GM21423 (cell line): ENCODE results near the gene CRISPLD2.

Experiments
- ATAC-seq: cut with Tn5 transposase; IDR thresholded peaks from one replicate; pipeline ENCODE4 v1.9.1; 2021; ENCODE audit warnings: mild to moderate bottlenecking, moderate library complexity; ENCODE audit not compliant: unreplicated experiment

CRISPLD2 gene

DNA sequence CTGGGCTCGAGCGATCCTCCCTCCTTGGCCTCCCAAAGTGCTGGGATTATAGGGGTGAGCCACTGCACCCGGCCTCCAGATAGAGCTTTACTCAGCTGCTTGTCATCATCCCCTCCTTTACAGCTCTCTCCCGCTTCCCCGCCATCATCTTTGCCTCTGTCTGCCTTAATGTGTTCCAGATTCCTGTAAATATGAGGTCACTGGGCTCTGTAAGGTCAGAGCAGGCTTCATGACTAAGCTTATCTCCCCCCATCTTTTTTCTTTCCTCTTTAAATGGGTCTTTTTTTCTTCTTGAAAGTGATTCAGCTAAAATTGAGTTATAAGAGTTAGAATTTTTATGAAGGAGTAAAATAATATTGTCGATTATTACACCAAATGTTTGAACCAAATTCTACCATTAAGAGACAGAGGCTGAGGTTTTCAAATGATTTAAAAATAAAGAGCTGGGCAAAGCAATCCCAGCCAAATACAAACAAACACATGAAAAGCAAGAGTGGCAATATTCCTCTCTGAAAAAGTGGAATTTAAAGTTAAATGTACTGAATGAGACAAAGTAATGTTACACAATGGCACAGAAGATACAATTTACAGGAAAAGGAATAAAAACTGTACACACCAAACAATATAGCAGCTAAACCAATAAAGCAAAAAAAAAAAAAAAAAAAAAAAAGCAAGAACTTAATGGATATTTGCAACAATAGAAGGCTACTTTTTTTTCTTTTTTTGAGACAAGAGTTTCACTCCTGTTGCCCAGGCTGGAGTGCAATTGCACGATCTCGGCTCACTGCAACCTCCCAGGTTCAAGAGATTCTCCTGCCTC lies 62.1 kb downstream of the CRISPLD2 start:
- ATAC-seq = no peak

DNA sequence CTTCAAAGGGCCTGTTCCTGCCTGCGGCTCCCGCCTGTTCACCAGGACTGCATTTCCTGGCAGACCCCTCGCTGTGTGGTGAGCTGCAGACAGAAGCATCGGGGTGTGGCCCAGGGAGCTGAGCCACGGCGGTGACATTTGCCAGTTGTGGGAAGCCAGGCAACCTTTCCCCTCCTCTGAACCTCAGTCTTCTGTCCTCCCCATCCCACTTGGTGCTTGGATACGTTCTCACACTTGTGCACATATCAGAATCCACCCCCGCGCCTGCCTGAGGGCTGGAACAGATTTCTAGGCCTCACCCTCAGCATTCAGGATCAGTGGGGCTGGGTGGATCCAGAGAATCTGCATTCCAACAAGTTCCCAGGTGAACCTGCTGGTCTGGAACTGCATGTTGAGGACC lies 63.5 kb downstream of the CRISPLD2 start:
- no peak for ATAC-seq

DNA sequence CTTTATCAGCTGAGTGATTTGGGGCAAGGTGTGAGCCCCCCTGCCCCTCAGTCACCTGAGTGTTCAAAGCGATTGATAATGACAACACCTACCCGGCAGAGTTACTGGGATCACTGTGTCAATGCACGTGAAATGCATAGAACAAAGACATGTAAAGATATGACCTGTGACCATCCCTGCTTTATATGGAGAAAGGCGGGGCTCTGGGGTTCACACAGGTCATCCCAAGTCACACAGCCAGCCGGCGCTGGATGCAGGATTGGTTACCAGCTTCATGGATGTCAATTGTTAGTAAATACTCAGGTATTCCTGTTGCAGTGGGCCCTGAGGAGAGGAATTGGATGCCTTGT lies 64.4 kb downstream of the CRISPLD2 start:
- no peak for ATAC-seq

DNA sequence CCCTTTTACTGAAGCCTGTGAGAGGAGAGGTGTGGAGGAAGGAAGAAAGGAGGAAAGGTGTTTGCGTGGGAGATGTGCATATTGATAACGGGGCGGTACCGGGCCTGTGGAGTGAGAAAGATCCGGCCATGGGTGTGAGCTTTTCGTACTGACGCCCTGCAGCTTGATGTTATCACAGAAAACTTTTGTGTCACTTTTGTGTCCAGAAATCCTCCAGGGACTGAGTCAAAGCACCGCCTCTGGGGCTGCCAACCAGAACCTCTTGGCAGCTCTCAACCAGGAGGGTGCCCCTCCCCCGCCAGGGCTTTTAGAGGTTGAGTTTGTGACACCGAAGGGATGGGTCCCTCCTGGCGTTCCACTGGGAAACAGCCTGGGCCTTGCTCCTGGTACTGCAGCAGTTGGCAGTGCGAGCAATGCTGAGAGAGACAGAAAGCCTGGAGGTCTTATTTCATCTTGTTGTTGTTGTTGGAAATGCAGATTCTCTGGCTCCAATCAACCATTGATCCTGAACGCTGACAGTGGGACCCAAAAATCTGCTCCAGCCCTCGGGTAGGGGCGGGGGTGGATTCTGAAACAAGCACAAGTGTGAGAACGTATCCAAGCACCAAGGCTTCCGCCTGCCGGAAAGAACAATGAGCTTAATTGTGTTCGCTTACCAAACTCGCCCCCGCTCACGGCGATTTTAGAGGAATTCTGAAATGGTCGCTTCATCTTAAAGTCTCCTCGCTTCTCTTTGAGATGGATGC lies 65.0 kb downstream of the CRISPLD2 start:
- no peak for ATAC-seq

DNA sequence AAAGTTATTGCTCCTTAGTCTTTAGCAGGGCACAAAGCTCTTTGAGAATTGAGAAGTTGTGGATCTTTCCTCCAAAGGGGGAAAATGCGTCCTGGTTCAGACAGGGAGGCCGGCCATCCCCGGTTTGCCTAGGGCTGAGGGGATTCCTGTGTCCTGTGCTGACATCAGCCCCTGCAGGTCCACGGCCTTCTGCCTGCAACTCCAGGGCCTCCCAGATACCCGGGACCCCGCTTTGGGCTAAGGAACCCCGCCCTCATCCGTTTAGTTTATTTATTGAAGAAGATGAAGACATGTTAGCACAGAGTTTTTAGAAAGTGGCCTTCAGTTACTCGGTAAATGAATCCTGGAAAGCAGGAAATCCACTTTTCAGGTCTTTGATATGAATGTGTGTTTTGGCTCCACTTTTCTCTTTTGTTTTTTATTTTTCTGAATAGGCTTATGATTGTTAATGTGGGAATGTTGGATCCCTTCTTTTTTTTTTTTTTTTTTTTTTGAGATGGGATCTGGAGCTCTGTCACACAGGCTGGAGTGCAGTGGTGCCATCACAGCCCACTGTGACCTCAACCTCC lies 65.6 kb downstream of the CRISPLD2 start:
- no peak for ATAC-seq

DNA sequence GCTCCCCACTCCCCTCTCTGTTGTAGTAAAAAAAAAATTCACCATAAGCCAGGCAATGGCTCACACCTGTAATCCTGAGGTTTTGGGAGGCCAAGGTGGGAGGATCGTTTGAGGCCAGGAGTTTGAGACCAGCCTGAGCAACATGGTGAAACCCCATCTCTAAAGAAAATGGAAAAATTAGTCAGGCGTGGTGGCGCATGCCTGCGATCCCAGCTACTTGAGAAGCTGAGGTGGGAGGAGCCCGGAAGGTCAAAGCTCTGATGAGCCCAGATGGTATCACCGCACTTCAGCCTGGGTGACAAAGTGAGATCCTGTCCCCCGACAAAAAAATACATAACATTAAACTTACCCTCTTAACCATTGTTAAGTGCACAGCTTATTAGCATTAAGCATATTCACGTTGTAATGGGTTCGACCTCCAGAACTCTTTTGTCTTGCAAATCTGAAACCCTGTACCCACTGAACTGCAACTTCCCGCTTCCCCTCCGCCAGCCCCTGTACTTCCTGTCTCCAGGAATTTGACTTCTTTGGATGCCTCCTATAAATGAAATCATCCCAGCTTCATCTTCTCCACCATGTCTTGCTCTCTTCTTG lies 66.8 kb downstream of the CRISPLD2 start:
- ATAC-seq = no peak

DNA sequence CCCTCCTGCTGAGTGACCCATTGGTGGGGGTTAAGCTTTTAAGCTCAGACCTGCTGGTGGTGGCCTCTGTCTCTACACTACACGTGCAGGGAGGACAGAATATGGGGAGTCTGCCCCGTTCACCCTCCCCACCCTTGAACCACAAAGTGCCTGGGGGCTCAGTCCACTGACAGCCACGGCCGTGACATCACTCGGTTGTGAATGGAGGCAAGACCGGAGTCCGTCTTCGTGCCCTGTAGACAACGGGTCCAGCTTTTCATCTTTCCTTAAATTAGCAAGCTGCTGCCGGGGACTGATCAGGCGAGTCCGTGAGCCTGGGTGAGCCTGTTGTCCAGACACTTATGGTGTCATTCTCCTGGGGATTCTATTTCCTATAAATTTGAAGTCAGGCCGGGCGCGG lies 67.4 kb downstream of the CRISPLD2 start:
- no peak for ATAC-seq

DNA sequence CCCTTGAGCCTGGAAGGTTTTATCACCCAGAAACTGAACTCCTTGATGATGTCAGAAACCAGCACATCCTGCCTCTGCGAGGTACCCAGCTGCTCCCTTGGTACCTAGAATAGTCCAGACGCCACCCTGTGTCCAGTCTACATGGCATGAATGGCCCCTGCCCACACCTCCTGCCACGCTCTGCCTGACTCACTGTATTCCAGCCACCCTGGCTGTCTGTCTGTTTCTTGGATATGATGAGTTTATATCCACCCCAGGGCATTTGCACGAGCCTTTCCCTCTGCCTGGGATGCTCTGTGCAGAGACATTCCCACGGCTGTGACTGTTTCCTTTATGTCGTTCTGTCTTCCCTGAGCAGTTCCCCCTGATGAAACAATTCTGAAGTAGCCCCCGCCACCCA lies 68.7 kb downstream of the CRISPLD2 start:
- ATAC-seq = no peak

DNA sequence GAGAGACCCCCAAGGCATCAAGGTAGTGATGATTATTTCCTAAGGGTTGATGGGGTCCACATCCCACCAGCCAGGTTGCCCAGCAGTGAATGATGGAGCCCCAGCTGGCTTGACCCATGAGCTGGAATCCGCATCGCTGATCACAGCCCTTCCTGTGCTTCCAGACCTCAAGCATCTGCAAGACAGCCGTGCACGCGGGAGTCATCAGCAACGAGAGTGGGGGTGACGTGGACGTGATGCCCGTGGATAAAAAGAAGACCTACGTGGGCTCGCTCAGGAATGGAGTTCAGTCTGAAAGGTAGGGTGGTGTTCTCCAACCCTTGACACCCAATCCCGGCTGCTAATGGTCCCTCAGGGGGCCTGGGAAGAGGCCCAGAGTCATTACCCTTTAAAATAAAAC lies 69.3 kb downstream of the CRISPLD2 start:
- no peak for ATAC-seq

DNA sequence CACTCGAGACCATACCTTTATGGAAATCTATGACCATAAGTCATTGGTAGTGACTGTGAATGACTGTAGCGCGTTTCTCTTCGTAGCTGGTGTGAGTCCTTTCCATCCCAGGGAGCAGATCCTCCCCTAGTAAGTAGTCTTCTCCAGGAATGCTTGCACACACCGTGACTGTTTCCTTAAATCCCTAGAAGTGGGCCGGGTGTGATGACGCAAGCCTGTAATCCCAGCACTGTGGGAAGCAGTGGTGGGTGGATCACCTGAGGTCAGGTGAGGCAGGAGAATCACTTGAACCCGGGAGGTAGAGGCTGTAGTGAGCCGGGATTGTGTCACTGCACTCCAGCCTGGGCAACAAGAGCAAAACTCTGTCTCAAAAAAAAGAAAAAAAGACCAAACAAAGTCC lies 70.6 kb downstream of the CRISPLD2 start:
- no peak for ATAC-seq

DNA sequence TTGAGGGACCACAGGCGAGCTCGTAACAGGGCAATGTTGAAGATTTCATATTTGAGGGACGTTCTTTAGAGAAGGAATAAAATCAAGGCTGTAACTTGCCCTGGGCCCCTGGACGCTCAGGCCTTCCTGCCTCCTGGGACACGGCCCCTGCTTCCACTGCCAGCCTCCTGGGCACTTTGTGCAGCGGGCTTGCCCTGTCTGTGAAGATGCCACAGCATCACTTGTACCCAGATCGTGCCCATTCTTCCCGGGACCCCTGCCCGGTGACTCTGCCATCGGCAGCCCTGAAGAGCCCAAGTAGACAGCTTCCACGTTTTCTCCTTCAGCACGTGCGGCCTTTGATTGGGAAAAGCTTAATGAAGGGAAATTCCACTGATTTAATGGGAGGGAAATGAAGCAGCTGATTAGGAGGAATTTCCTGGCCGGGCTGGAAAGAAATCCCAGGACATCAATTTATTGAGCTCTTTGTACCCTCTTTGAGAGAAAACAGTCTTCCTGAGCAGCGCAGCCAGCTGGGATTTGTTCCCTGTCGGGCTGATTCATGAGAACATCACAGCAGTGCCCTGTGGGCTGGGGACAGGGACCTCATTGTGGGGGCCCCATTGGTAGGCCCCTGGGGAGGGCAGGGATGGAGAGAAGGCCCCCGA lies 71.5 kb downstream of the CRISPLD2 start:
- no peak for ATAC-seq

DNA sequence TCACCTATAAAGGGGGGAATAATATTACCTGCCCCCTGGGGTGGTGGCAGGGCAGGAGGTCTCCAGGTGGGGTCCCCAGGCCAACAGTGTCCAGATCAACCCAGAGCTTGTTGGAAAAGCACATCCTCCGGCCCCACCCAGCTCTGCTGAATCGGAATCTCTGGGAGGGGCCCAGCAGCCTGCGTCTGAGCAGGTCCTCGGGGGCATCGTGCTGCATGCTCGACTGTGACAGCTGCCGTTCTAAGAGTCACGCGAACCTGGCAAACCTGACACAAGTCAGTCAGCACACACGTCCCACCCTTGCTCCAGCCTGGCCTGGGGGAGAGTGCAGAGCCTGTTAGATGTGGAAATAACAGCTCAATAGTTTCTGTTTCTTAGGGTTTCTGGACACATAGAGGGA lies 72.3 kb downstream of the CRISPLD2 start:
- ATAC-seq = no peak

DNA sequence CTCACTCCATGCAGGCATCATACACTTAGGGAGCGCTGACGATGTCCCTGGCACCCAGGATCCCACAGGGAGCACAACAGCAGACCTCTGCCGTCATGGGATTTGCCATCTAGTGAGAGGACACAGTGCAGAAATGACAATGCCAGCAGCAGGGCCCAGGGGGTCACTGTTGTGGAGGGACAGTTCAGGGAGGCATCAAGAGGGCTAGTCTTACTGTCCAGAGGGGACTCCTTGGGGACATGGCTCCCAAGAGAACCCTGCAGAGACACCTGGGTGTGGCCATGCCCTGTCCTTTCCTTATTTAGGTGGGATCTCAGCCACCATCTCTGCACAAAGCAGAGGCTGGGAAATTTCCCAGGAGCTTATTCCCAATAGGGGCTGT lies 73.7 kb downstream of the CRISPLD2 start:
- ATAC-seq = no peak

DNA sequence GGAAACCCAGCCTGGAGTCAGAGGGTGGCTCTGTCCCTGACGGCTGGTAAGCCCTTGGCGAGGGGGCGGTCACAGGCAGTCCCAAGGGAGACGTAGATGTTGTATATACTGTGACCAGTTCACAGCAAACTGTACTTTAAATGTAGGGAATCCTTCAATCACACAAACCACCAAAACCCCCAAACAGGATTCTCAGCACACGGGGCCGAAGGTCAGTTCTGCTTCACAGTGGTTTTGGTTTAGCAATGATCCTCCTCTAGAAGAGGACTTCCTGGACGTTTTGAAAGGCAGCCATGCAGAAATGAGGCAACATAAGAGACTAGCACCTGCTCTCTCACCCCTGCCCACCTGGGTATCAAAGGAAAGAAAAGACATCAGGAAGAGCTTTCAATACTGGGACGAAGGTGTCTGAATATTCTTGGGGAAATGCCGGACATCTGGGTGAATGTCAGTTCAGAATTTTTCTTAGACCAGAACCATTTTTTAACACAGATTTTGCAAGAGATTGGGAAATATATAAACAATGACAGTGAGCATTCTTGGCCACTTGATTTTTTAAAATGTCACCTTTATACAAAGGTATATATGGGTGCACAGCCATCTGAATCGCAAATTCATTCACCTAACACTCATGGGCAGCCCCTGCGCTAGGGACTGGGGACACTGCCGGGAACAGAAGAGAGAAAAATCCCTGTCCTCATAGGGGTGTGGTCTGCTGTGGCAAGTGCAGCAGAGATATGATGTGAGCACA lies 74.2 kb downstream of the CRISPLD2 start:
- ATAC-seq = no peak

DNA sequence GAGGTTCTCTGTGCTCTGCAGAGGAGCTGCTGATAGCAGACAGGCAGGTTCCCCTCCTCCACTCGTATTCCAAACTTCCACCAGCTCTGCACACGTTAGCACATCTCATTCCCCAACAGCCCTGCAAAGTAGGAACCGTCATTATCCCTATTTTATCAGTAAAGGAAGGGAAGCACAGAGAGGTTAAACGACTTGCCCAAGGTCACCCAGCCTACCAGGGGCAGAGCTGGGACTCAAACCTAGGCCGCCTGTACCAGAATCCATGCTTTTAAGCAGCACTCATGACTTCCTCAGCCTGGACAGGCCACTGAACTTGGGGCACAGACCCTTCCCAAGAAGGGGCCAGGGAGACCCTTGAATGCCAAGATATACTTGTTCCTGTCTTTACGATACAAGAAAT lies 75.2 kb downstream of the CRISPLD2 start:
- ATAC-seq = no peak

DNA sequence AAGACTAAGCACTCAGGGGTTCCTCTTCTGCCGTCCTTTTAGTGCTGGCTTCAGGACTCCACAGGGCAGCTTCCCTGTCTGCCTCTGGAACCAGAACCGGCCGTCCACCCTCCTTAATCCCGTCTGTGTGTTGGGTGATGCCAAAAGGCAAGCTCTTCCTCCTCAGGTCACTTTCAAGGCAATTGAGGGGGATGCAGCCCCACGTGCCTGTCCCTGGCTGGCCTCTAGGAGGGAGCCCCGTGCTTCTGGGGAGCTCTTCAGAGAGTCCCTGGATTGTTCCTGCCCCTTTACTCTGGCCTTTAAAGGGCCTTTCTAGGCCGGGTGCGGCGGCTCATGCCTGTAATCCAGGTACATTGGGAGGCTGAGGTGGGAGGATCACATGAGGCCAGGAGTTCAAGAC lies 77.1 kb downstream of the CRISPLD2 start:
- no peak for ATAC-seq

DNA sequence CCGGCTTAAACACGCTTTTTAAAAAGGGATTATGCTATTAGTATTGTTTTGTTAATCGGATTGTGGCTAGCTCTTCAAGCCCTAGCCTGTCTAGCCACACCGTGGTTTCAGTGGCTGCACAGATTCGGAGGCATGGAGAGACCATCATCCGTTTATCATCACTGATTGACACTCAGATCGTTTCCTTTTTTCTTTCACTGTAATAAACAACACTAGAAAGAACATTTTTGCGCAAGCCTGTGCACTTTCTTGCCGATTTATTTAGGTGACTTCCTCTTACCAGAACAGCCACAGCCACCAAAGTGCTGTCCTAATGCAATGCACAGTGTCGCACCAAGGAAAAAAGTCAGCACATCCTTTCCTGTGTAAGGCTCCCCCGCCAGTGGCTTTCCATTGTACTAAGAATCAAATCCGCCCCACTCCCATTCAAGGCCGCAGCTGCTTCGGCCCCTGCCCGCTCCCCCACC lies 78.2 kb downstream of the CRISPLD2 start:
- ATAC-seq = no peak

DNA sequence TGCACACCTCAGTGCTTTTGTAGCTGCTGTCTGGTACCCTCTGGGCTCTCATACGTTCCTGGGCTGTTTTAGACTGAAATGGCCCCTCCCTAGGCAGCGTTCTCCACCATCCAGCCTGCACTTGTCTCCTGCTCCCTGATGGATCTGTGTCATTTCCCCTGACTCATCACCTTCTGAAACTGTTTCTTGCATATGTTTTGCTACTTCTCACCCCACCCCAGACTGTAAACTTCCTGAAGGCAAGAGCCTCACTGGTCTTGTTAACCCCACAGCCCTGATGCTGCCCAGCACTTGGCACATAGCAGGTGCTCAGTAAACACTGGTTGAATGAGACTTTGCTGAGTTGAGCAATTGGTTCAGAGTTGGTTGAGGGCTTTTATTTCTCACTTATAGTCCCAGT lies 78.7 kb downstream of the CRISPLD2 start:
- ATAC-seq = no peak

DNA sequence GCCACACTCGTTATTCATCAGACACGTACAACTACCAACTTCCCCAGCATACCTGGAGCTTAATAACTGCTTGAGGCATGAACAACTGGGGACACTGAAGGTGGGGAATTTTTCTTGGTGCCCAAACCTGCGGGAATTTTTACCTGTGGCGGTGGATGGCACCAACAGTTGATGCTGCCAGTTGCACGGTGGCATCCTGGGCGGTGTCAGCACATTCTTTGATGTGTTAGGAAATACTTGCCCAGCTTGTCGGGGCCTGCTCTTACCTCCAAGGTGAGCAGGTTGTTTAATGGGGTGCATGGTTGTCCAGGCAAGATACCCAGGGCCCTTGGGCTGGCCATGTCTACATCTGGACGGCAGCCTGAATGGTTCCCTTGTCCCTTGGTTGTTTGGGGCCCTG lies 79.6 kb downstream of the CRISPLD2 start:
- no peak for ATAC-seq

DNA sequence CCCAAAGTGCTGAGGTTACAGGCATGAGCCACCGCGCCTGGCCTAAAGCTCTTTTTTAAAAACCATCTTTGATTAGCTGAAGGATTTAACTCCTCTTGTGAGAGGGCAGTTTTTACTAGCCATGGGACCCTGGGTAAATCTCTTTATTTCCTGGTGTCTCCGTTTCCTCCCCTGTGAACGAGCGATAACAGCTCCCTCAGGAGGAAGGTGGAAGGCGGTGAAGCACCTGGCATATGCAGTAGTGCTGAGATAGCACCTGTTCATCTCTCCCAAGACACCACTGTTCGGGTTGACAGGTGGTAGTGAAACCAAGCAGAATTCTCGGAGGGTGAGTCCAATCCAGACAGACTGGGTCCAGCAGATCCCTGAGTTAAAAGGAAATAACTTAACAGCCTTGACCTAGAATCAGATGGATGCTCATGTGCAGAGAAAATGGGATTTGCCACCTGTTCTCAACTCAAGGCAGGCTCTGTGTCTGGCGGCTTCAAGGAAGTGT lies 86.2 kb downstream of the CRISPLD2 start:
- ATAC-seq = no peak
